ENCODE measurements around the gene SLC34A3.

GRCh38 chr9:137275203-137275587, 44.5 kb downstream of the SLC34A3 start:
- TF ChIP-seq SIN3A (IDR thresholded peaks at IDR 0.05; ENCODE audit: borderline replicate concordance, insufficient read depth, low read length) (no peak), REST (IDR thresholded peaks at IDR 0.05; ENCODE audit: insufficient read depth in 1 of 2, low read depth in 2 of 2, low read length in 2 of 2) (no peak)

All from PFSK-1 (cell line).